Neural cell (in vitro differentiated cells): ENCODE data around the gene HRAS.

Experiments used
- CTCF ChIP-seq: fragments of 450-650 bp; IDR thresholded peaks from 2 replicates; pipeline ENCODE4 v1.5.1; 2014; ENCODE audit warnings: antibody characterized with exemption, mild to moderate bottlenecking, moderate library complexity; ENCODE audit not compliant: poor library complexity, severe bottlenecking
- EP300 ChIP-seq: fragments of 450-650 bp; conservative IDR thresholded peaks from 2 replicates; pipeline ENCODE4 v1.6.1; 2014; ENCODE audit warnings: antibody characterized with exemption, mild to moderate bottlenecking, moderate library complexity; ENCODE audit not compliant: poor library complexity, severe bottlenecking
- EZH2 ChIP-seq: fragments of 200-600, 300-800 bp; shearing (Covaris generic), sonication (generic); IDR thresholded peaks from 2 replicates; pipeline ENCODE4 v1.6.1; 2014; ENCODE audit warnings: antibody characterized with exemption, low read length, borderline replicate concordance, mild to moderate bottlenecking; ENCODE audit not compliant: insufficient read depth, poor library complexity, severe bottlenecking
- MXI1 ChIP-seq: fragments of 450-650 bp; conservative IDR thresholded peaks from 2 replicates; pipeline ENCODE4 v1.6.1; 2014; ENCODE audit warnings: antibody characterized with exemption, mild to moderate bottlenecking; ENCODE audit not compliant: poor library complexity, severe bottlenecking
- TAF1 ChIP-seq: IDR thresholded peaks from 2 replicates; pipeline ENCODE4 v1.6.1; 2012; ENCODE audit warnings: low read depth

DNA sequence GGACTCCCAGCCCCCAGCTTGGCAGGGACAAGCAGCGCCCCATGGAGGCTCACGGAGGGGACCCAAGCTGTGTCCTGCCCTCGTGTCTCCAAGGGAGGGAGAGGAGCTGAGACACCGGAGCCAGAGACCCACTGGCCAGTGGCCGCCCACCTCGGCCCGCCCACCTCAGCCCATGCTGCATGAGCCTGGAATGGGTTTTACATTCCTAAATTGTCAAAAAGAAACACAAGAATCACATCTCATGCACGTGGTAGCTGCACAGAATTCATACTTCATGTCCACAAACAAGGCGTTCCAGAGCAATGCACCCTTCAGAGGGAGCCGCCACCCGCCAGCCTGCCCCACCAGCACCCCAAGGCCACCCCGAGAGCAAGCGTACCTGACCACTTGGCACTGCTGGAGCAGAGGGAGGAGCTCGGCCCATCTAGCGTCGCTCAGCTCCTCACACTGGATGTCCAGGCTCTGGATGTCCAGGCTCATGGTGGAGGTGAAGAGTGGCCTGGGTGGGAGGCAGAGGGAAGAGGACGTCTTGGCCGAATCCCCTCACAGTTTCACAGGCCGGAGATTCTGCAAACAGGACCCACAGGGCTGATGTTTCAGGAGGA is 33.6 kb downstream of the HRAS start:
- TF ChIP-seq EP300: no peak
- no peak for TF ChIP-seq CTCF
- no peak for TF ChIP-seq MXI1
- TF ChIP-seq EZH2: no peak
- no peak for TF ChIP-seq TAF1
